ENCODE results near the gene ABCF1. TPM values are rescaled to one million over a fixed set of nuclear protein-coding genes. Genes with fewer than 3 reads are reported as not detected.
"Not testable (repeated sequence)": the region's sequence is repeated elsewhere in the genome, so short reads cannot be mapped to it uniquely, and the experiment has no call there.

ABCF1 gene
- total RNA-seq (10 to 100 TPM; 86.1 to 88.0 TPM), total RNA-seq (80.4 to 448 (median 164) reads per million in 172 experiments)
- polyA plus RNA-seq (2013, experiment 1 of 2): 45.0 TPM
- polyA plus RNA-seq (2013, experiment 2 of 2): 50.5 TPM

DNA sequence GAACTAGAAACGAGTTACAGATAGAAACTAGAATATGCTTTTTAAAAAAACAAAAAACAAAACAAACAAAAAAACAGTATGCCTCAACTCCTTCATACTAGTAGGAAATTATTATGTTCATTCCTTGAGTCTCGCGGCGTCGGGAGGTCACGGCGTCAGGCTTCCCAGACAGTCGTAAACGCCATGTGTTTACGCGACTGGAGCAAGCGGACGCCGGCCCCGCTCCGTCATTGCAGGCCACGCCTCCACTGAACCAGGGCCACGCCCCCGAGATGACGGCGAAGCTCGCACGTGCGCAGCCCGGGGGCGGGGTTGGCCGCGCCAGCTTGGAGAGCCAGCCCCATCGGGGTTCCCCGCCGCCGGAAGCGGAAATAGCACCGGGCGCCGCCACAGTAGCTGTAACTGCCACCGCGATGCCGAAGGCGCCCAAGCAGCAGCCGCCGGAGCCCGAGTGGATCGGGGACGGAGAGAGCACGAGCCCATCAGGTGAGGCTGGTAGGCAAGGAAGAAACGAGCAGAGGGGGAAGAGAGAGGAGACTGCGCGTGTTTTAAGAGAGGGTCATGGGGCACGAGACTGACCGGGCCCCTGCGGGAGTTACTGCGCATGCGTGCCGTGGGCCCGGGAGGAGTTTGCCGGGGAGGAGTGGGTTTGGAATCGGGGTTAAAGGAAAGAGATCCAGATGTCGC lies at the start of gene ABCF1:
ABCF1 (plus strand) TSS at position 368 of the 687 bp plus-strand sequence; CDS start at position 414, 46 bp downstream.
- intact Hi-C loops (cut with DNase I, micrococcal nuclease): loop anchor here (1.0 to 10.0 kb wide), 8 partner anchors 14 to 1091 kb away; partner anchors contain the start of genes C6orf47 (in 1 of the 2), GNL1 (in 1 of the 2), GPANK1 (in 1 of the 2) and PRR3 (in 1 of the 2)
- Histone ChIP-seq H3K27me3 (ENCODE audit: control insufficient read depth in 1 of 2, insufficient read depth in 2 of 2, low read length in 2 of 2) (no peaks in the 10 kb centered on the region), H3K9me3 (ENCODE audit: control insufficient read depth in 1 of 2, insufficient read depth in 1 of 2, low read length in 2 of 2) (no peaks in the 10 kb centered on the region), H3K36me3 (ENCODE audit: insufficient read depth, low read length) (peaks cover 8% of the 10 kb centered on the region), H3K4me3 (ENCODE audit: low read length) (peak within 1 kb of the TSS; percentile 82), H3K27ac (ENCODE audit: low read depth in 1 of 2, low read length in 2 of 2) (peak within 1 kb of the TSS; percentile 94 to 98), H3K4me1 (ENCODE audit: insufficient read depth, low read length) (peaks cover 47% of the 10 kb centered on the region)
- peak; percentile 90 for ATAC-seq (ENCODE audit: poor library complexity)
- peak; percentile 97 to 100 (median 99) for DNase-seq
- Mint-ChIP-seq H3K36me3 (ENCODE audit: low read depth) (peaks cover 41% of the 10 kb centered on the region), H3K27ac (peak within 1 kb of the TSS; percentile 98), H3K27me3 (no peaks in the 10 kb centered on the region), H3K4me1 (ENCODE audit: low read depth) (peaks cover 56% of the 10 kb centered on the region), H3K9me3 (no peaks in the 10 kb centered on the region), H3K4me3 (peak within 1 kb of the TSS; percentile 100)
- TF ChIP-seq, protein P1, sequence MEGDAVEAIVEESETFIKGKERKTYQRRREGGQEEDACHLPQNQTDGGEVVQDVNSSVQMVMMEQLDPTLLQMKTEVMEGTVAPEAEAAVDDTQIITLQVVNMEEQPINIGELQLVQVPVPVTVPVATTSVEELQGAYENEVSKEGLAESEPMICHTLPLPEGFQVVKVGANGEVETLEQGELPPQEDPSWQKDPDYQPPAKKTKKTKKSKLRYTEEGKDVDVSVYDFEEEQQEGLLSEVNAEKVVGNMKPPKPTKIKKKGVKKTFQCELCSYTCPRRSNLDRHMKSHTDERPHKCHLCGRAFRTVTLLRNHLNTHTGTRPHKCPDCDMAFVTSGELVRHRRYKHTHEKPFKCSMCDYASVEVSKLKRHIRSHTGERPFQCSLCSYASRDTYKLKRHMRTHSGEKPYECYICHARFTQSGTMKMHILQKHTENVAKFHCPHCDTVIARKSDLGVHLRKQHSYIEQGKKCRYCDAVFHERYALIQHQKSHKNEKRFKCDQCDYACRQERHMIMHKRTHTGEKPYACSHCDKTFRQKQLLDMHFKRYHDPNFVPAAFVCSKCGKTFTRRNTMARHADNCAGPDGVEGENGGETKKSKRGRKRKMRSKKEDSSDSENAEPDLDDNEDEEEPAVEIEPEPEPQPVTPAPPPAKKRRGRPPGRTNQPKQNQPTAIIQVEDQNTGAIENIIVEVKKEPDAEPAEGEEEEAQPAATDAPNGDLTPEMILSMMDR (IDR thresholded peaks at IDR 0.05): no peak
- ChIA-PET POLR2A (interaction anchor here (0.6 to 3.2 kb wide), 31 partner anchors 11 to 819 kb away, joined by 3 to 106 read pairs (median 5); partner anchors contain the start of genes GNL1, MDC1, MRPS18B and PPP1R10), CTCF (interaction anchor here (0.9 to 2.3 kb wide), 10 partner anchors 26 to 151 kb away, joined by 3 to 17 read pairs (median 5); partner anchors contain the start of gene ATAT1)

DNA sequence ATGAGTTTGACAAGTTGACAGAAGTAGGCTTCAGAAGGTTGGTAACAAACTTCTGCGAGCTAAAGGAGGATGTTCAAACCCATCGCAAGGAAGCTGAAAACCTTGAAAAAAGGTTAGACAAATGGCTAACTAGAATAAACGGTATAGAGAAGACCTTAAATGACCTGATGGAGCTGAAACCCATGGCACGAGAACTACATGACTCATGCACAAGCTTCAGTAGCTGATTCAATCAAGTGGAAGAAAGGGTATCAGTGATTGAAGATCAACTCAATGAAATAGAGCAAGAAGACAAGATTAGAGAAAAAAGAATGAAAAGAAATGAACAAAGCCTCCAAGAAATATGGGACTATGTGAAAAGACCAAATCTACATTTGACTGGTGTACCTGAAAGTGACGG lies 49.3 kb upstream of the ABCF1 start:
- intact Hi-C loops (cut with DNase I, micrococcal nuclease); H3K27me3 ChIP-seq (ENCODE audit: control insufficient read depth in 1 of 2, insufficient read depth in 2 of 2, low read length in 2 of 2); H3K36me3 ChIP-seq (ENCODE audit: insufficient read depth, low read length); DNase-seq; H3K4me3 Mint-ChIP-seq; H3K27ac Mint-ChIP-seq; H3K9me3 Mint-ChIP-seq; ATAC-seq (ENCODE audit: poor library complexity); H3K4me3 ChIP-seq (ENCODE audit: low read length); H3K27ac ChIP-seq (ENCODE audit: low read depth in 1 of 2, low read length in 2 of 2); H3K27me3 Mint-ChIP-seq: not testable (repeated sequence)
- ChIA-PET POLR2A (interaction anchor here (1.2 to 9.1 kb wide), 4 partner anchors 11 to 28 kb away, joined by 3 to 226 read pairs (median 6); no protein-coding TSS in a partner anchor), CTCF (interaction anchor here (1.0 to 1.9 kb wide), 2 partner anchors 11 to 20 kb away, joined by 4 to 6 read pairs; no protein-coding TSS in a partner anchor)
- H3K9me3 ChIP-seq (ENCODE audit: control insufficient read depth in 1 of 2, insufficient read depth in 1 of 2, low read length in 2 of 2): peaks cover 0 to 23% of the 10 kb centered on the region in 2 experiments
- Mint-ChIP-seq H3K36me3 (ENCODE audit: low read depth) (peaks cover 17% of the 10 kb centered on the region), H3K4me1 (ENCODE audit: low read depth) (peaks cover 63% of the 10 kb centered on the region)
- H3K4me1 ChIP-seq (ENCODE audit: insufficient read depth, low read length): peaks cover 33% of the 10 kb centered on the region

DNA sequence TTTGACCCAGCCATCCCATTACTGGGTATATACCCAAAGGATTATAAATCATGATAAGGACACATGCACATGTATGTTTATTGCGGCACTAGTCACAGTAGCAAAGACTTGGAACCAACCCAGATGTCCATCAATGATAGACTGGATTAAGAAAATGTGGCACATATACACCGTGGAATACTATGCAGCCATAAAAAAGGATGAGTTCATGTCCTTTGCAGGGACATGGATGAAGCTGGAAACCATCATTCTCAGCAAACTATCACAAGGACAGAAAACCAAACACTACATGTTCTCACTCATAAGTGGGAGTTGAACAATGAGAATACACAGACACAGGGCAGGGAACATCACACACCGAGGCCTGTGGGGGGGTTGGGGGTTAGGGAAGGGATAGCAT lies 44.8 kb upstream of the ABCF1 start:
- H3K9me3 ChIP-seq (ENCODE audit: control insufficient read depth in 1 of 2, insufficient read depth in 1 of 2, low read length in 2 of 2); H3K27me3 Mint-ChIP-seq; H3K36me3 ChIP-seq (ENCODE audit: insufficient read depth, low read length); H3K4me3 ChIP-seq (ENCODE audit: low read length); H3K27ac ChIP-seq (ENCODE audit: low read depth in 1 of 2, low read length in 2 of 2); H3K4me3 Mint-ChIP-seq; DNase-seq; ATAC-seq (ENCODE audit: poor library complexity); H3K27me3 ChIP-seq (ENCODE audit: control insufficient read depth in 1 of 2, insufficient read depth in 2 of 2, low read length in 2 of 2); H3K36me3 Mint-ChIP-seq (ENCODE audit: low read depth); intact Hi-C loops (cut with DNase I, micrococcal nuclease); H3K9me3 Mint-ChIP-seq; H3K27ac Mint-ChIP-seq: not testable (repeated sequence)
- POLR2A ChIA-PET: interaction anchor here (1.0 kb wide), 1 partner anchor 33 kb away, joined by 6 read pairs; no protein-coding TSS in a partner anchor
- CTCF ChIA-PET: interaction anchor here (1.8 to 2.0 kb wide), 2 partner anchors 15 to 18 kb away, joined by 5 to 6 read pairs; no protein-coding TSS in a partner anchor
- peaks cover 34% of the 10 kb centered on the region for H3K4me1 ChIP-seq (ENCODE audit: insufficient read depth, low read length)
- H3K4me1 Mint-ChIP-seq (ENCODE audit: low read depth): peaks cover 67% of the 10 kb centered on the region

DNA sequence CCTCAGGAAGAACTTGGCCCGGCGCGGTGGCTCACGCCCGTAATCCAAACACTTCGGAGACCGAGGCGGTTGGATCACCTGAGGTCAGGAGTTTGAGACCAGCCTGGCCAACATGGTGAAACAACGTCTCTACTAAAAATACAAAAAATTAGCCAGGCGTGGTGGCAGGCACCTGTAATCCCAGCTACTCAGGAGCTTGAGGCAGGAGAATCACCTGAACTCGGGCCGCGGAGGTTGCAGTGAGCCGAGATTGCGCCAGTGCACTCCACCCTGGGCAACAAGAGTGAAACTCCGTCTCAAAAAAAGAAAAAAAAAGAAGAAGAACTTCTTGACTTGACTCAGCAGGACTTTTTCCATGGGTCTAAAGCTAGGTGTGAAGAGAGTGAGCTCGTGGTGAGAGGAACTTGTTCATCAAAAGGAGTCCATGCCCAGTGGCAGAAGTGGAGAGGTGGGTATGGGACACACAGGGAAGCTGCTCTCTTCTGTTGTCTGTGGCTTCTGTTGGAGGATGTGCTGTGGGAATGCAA lies 41.8 kb upstream of the ABCF1 start:
- H3K4me1 Mint-ChIP-seq (ENCODE audit: low read depth): peaks cover 69% of the 10 kb centered on the region
- H3K4me3 Mint-ChIP-seq: peak overlapping the region; percentile 21
- peak in 3 of 14 experiments; percentile 35 to 60 (median 54) for DNase-seq

More for the DNA sequence above, 41.8 kb upstream of the ABCF1 start:
- H3K4me3 ChIP-seq (ENCODE audit: low read length); H3K36me3 ChIP-seq (ENCODE audit: insufficient read depth, low read length); intact Hi-C loops (cut with DNase I, micrococcal nuclease); H3K36me3 Mint-ChIP-seq (ENCODE audit: low read depth); H3K27me3 Mint-ChIP-seq; H3K9me3 ChIP-seq (ENCODE audit: control insufficient read depth in 1 of 2, insufficient read depth in 1 of 2, low read length in 2 of 2); H3K9me3 Mint-ChIP-seq; H3K27me3 ChIP-seq (ENCODE audit: control insufficient read depth in 1 of 2, insufficient read depth in 2 of 2, low read length in 2 of 2): not testable (repeated sequence)
- peak; percentile 30 for ATAC-seq (ENCODE audit: poor library complexity)
- Histone ChIP-seq H3K27ac (ENCODE audit: low read depth in 1 of 2, low read length in 2 of 2) (peak overlapping the region in 1 of 2 donors; percentile 28), H3K4me1 (ENCODE audit: insufficient read depth, low read length) (peaks cover 53% of the 10 kb centered on the region)
- ChIA-PET POLR2A (interaction anchor here (0.6 to 3.8 kb wide), 10 partner anchors 12 to 65 kb away, joined by 3 to 60 read pairs (median 6); no protein-coding TSS in a partner anchor), CTCF (interaction anchor here (0.7 to 2.2 kb wide), 6 partner anchors 10 to 76 kb away, joined by 3 to 13 read pairs (median 4); no protein-coding TSS in a partner anchor)
- peak overlapping the region; percentile 55 for H3K27ac Mint-ChIP-seq
